NCI-H446 (cell line): Measurements from ENCODE around the gene LPP.

Source experiments
- DNase-seq, 2 experiments: peaks; one replicate each; lab custom pipeline; 2025; lab: John Stamatoyannopoulos, UW

The LPP gene

GRCh38 chr3:188220097-188220788, 66.3 kb downstream of the LPP start:
- DNase-seq: no peak

- no peak for DNase-seq
Measured at GRCh38 chr3:188220988-188221818, 67.2 kb downstream of the LPP start.

GRCh38 chr3:188223936-188224335, 70.0 kb downstream of the LPP start:
- no peak for DNase-seq

GRCh38 chr3:188227442-188227841, 73.5 kb downstream of the LPP start:
- DNase-seq: no peak

GRCh38 chr3:188229177-188229576, 75.2 kb downstream of the LPP start:
- no peak for DNase-seq

- no peak for DNase-seq
Measured at GRCh38 chr3:188229726-188230125, 75.8 kb downstream of the LPP start.

- DNase-seq: no peak
Measured at GRCh38 chr3:188230962-188231361, 77.0 kb downstream of the LPP start.

- no peak for DNase-seq
Measured at GRCh38 chr3:188231456-188231855, 77.5 kb downstream of the LPP start.

- DNase-seq: no peak
Measured at GRCh38 chr3:188232656-188233055, 78.7 kb downstream of the LPP start.

GRCh38 chr3:188233320-188233719, 79.4 kb downstream of the LPP start:
- DNase-seq: no peak

GRCh38 chr3:188234132-188234531, 80.2 kb downstream of the LPP start:
- DNase-seq: no peak

GRCh38 chr3:188236271-188236670, 82.3 kb downstream of the LPP start:
- no peak for DNase-seq

GRCh38 chr3:188239035-188239434, 85.1 kb downstream of the LPP start:
- DNase-seq: no peak

GRCh38 chr3:188239577-188239976, 85.6 kb downstream of the LPP start:
- no peak for DNase-seq

GRCh38 chr3:188240189-188240981, 86.4 kb downstream of the LPP start:
- no peak for DNase-seq

- DNase-seq: no peak
Measured at GRCh38 chr3:188241072-188241471, 87.1 kb downstream of the LPP start.

- DNase-seq: no peak
Measured at GRCh38 chr3:188241883-188242282, 87.9 kb downstream of the LPP start.

- no peak for DNase-seq
Measured at GRCh38 chr3:188242436-188243123, 88.6 kb downstream of the LPP start.

GRCh38 chr3:188243124-188243795, 89.3 kb downstream of the LPP start:
- DNase-seq: no peak

- no peak for DNase-seq
Measured at GRCh38 chr3:188244395-188244861, 90.5 kb downstream of the LPP start.

GRCh38 chr3:188246905-188247304, 92.9 kb downstream of the LPP start:
- DNase-seq: no peak
